SK-N-SH (cell line): ENCODE data around the gene NHS. TPM values are rescaled to one million over a fixed set of nuclear protein-coding genes. Genes with fewer than 3 reads are reported as not detected.

Experiments
- CTCF ChIA-PET: fragments of 300-600, 350-600 bp; formaldehyde crosslinking; extraction: SDS; loops from one replicate; lab custom pipeline; 2021; lab: Yijun Ruan, JAX
- POLR2A ChIA-PET: fragments of 350-600 bp; sonication (Branson Sonifier 250); formaldehyde crosslinking; extraction: SDS; loops from one replicate; lab custom pipeline; 2020; ENCODE audit warnings: antibody characterized with exemption, inconsistent platforms; lab: Yijun Ruan, JAX
- DNase-seq: peaks from one replicate; pipeline ENCODE4 v3.0.0; 2012
- H2AFZ ChIP-seq: fragments of 200-600 bp; sonication (generic); 2 replicates; pipeline ENCODE4 v1.8.1; 2016; ENCODE audit warnings: antibody characterized with exemption, mild to moderate bottlenecking, low read depth
- H3F3A ChIP-seq: fragments of 200-600 bp; sonication (generic); replicated peaks from 2 replicates; pipeline ENCODE3; 2016; ENCODE audit warnings: antibody characterized with exemption, mild to moderate bottlenecking; ENCODE audit not compliant: insufficient read depth
- H3K27ac ChIP-seq, 2 experiments: fragments of 200-500 bp in 1 of 2; fragments of 200-600 bp in 1 of 2; sonication (Bioruptor generic) in 1 of 2; sonication (generic), shearing (Covaris generic) in 1 of 2; 2 replicates each; pipeline versions ENCODE4 v1.5.1 to v1.6.1; 2014 to 2016; ENCODE audit warnings: low read depth in 2 of 2, inconsistent platforms in 1 of 2, low read length in 1 of 2, mild to moderate bottlenecking in 1 of 2, mixed read lengths in 1 of 2
- H3K27me3 ChIP-seq: fragments of 200-600 bp; sonication (generic), shearing (Covaris generic); 2 replicates; pipeline ENCODE4 v1.6.1; 2016; ENCODE audit warnings: mixed run types; ENCODE audit not compliant: insufficient read depth
- H3K36me3 ChIP-seq, 2 experiments: fragments of 200-500 bp in 1 of 2; fragments of 200-600 bp in 1 of 2; sonication (Bioruptor generic) in 1 of 2; sonication (generic) in 1 of 2; replicated peaks in 1 of 2; 2 replicates each; pipeline versions ENCODE3 to v1.5.1; 2014 to 2016; ENCODE audit warnings: low read length in 1 of 2, mild to moderate bottlenecking in 1 of 2; ENCODE audit not compliant: insufficient read depth in 2 of 2, control insufficient read depth in 1 of 2
- H3K4me1 ChIP-seq, 2 experiments: fragments of 200-500 bp in 1 of 2; fragments of 200-600 bp in 1 of 2; sonication (Bioruptor generic) in 1 of 2; sonication (generic), shearing (Covaris generic) in 1 of 2; 2 replicates each; pipeline versions ENCODE4 v1.5.1 to v1.6.1; 2014 to 2016; ENCODE audit warnings: low read depth in 1 of 2, low read length in 1 of 2, mixed run types in 1 of 2; ENCODE audit not compliant: insufficient read depth in 2 of 2, control insufficient read depth in 1 of 2
- H3K4me2 ChIP-seq: fragments of 200-600 bp; sonication (generic), shearing (Covaris generic); 2 replicates; pipeline ENCODE4 v1.6.1; 2017; ENCODE audit warnings: mixed run types
- H3K4me3 ChIP-seq, 2 experiments: fragments of 200-500 bp in 1 of 2; fragments of 200-600 bp in 1 of 2; sonication (Bioruptor generic) in 1 of 2; sonication (generic), shearing (Covaris generic) in 1 of 2; 2 replicates each; pipeline versions ENCODE4 v1.5.1 to v1.8.1; 2014 to 2016; ENCODE audit warnings: low read depth in 2 of 2, inconsistent platforms in 1 of 2, low read length in 1 of 2, mild to moderate bottlenecking in 1 of 2, mixed read lengths in 1 of 2, moderate library complexity in 1 of 2
- H3K79me2 ChIP-seq: fragments of 200-600 bp; sonication (generic); 2 replicates; pipeline ENCODE4 v1.8.1; 2017; ENCODE audit warnings: mild to moderate bottlenecking; ENCODE audit not compliant: insufficient read depth
- H3K9ac ChIP-seq: fragments of 200-600 bp; sonication (generic); 2 replicates; pipeline ENCODE4 v1.6.1; 2017; ENCODE audit warnings: mixed run types
- H3K9me2 ChIP-seq: fragments of 200-600 bp; sonication (generic); 2 replicates; pipeline ENCODE4 v1.6.1; 2017; ENCODE audit warnings: mixed run types
- H3K9me3 ChIP-seq: fragments of 200-600 bp; sonication (generic); 2 replicates; pipeline ENCODE4 v1.6.1; 2017; ENCODE audit warnings: mixed run types, mild to moderate bottlenecking, moderate library complexity
- H4K20me1 ChIP-seq: fragments of 200-600 bp; sonication (generic); 2 replicates; pipeline ENCODE4 v1.6.1; 2017; ENCODE audit warnings: mild to moderate bottlenecking, mixed run types; ENCODE audit not compliant: insufficient read depth
- ELF1 ChIP-seq: IDR thresholded peaks from 2 replicates; pipeline ENCODE4 v1.4.0; 2012
- EZH2phosphoT487 ChIP-seq: fragments of 200-600 bp; sonication (generic); IDR thresholded peaks from 2 replicates; pipeline ENCODE4 v1.6.1; 2017; ENCODE audit warnings: low read depth, mixed run types, mild to moderate bottlenecking, antibody characterized with exemption, moderate library complexity, borderline replicate concordance
- GATA2 ChIP-seq: sonication (generic); formaldehyde crosslinking; IDR thresholded peaks from 2 replicates; pipeline ENCODE4 v1.5.0; 2020; ENCODE audit warnings: mild to moderate bottlenecking, missing genetic modification reagents
- JUND ChIP-seq: IDR thresholded peaks from 2 replicates; pipeline ENCODE4 v1.4.0; 2012
- MAX ChIP-seq: IDR thresholded peaks from 2 replicates; pipeline ENCODE4 v1.4.0; 2012; ENCODE audit warnings: low read depth
- MEF2A ChIP-seq: IDR thresholded peaks from 2 replicates; pipeline ENCODE4 v1.4.0; 2012; ENCODE audit warnings: low read depth, borderline replicate concordance
- NRF1 ChIP-seq: IDR thresholded peaks from 2 replicates; pipeline ENCODE4 v1.6.1; 2012; ENCODE audit warnings: low read depth, mild to moderate bottlenecking, low read length
- PBX3 ChIP-seq: IDR thresholded peaks from 2 replicates; pipeline ENCODE4; 2012
- POLR2AphosphoS5 ChIP-seq: IDR thresholded peaks from 2 replicates; pipeline ENCODE4 v1.6.1; 2012; ENCODE audit warnings: low read depth, low read length
- RAD21 ChIP-seq: IDR thresholded peaks from 2 replicates; pipeline ENCODE4 v1.6.1; 2012; ENCODE audit warnings: mild to moderate bottlenecking, low read length
- REST ChIP-seq: IDR thresholded peaks from 2 replicates; pipeline ENCODE4 v1.6.1; 2012; ENCODE audit warnings: mild to moderate bottlenecking, low read depth, low read length, moderate library complexity
- TAF1 ChIP-seq: IDR thresholded peaks from 2 replicates; pipeline ENCODE4 v1.6.1; 2012; ENCODE audit warnings: low read depth, mild to moderate bottlenecking, low read length, moderate library complexity, borderline replicate concordance
- TEAD4 ChIP-seq: IDR thresholded peaks from 2 replicates; pipeline ENCODE4 v1.4.0; 2012; ENCODE audit warnings: mild to moderate bottlenecking, borderline replicate concordance; ENCODE audit not compliant: insufficient read depth
- USF2 ChIP-seq: fragments of 150-350 bp; IDR thresholded peaks from 2 replicates; pipeline ENCODE4 v1.6.1; 2017; ENCODE audit warnings: antibody characterized with exemption, low read length, low read depth, borderline replicate concordance
- WGBS: methylation state at CpG from one replicate; pipeline ENCODE4 v1.1.6; 2017; ENCODE audit warnings: low lambda C conversion rate; 5-methylcytosine and 5-hydroxymethylcytosine counted together
- polyA plus RNA-seq, 3 experiments: library from polyadenylated mRNA; depleted of rRNA; stranded (reverse); fragments of >200 nt; gene quantifications; 2 replicates each; pipeline ENCODE4 v1.2.3, GENCODE V29; 2012

The NHS gene
- polyA plus RNA-seq, 1 of the 3 experiments (the other 2 are of a cell fraction): 1.0 TPM

- H3K79me2 ChIP-seq: no peaks in the 10 kb centered on the region
- TF ChIP-seq TEAD4 (no peak), MAX (no peak), EZH2phosphoT487 (no peak), RAD21 (no peak), MEF2A (no peak), PBX3 (no peak), USF2 (no peak)
- no peaks in the 10 kb centered on the region for H4K20me1 ChIP-seq
- no peak overlapping the region for H3K27ac ChIP-seq
- no peaks in the 10 kb centered on the region for H3K9me3 ChIP-seq
- no peaks in the 10 kb centered on the region for H3K27me3 ChIP-seq
- ChIA-PET POLR2A (no interaction called here), CTCF (no interaction called here)
- no peak overlapping the region for H3K4me2 ChIP-seq
- H3K4me1 ChIP-seq: no peaks in the 10 kb centered on the region; a peak in 1 of 4 replicates
- H3K4me3 ChIP-seq: no peak overlapping the region
- no peaks in the 10 kb centered on the region for H3K36me3 ChIP-seq
- no peak overlapping the region for H3K9ac ChIP-seq
- no peaks in the 10 kb centered on the region for H3F3A ChIP-seq
- DNase-seq: no peak
- no peaks in the 10 kb centered on the region for H3K9me2 ChIP-seq
- 32% methylated on average over 2 of the region's 2 CpGs for WGBS
- no peak overlapping the region for H2AFZ ChIP-seq
Measured at GRCh38 chrX:17465201-17465600, 90.2 kb downstream of the NHS start.

- no peak overlapping the region for H2AFZ ChIP-seq
- TF ChIP-seq JUND (no peak), POLR2AphosphoS5 (no peak)
- ChIA-PET CTCF (interaction anchor here (1.3 kb wide), 1 partner anchor 16 kb away, joined by 3 read pairs; no protein-coding TSS in a partner anchor), POLR2A (no interaction called here)
- H3K9ac ChIP-seq: no peak overlapping the region
- no peaks in the 10 kb centered on the region for H3K27me3 ChIP-seq
- H3K36me3 ChIP-seq: no peaks in the 10 kb centered on the region
- H3K4me2 ChIP-seq: no peak overlapping the region
- no peaks in the 10 kb centered on the region; a peak in 1 of 4 replicates for H3K4me1 ChIP-seq
- H3K4me3 ChIP-seq: no peak overlapping the region
- H3K9me3 ChIP-seq: no peaks in the 10 kb centered on the region
- no peak for DNase-seq
- no peak overlapping the region for H3K27ac ChIP-seq
- no peaks in the 10 kb centered on the region for H3F3A ChIP-seq
- H4K20me1 ChIP-seq: no peaks in the 10 kb centered on the region
- H3K79me2 ChIP-seq: no peaks in the 10 kb centered on the region
- no peaks in the 10 kb centered on the region for H3K9me2 ChIP-seq
- WGBS: 47% methylated on average over 4 of the region's 4 CpGs
Measured at GRCh38 chrX:17465802-17466201, 90.8 kb downstream of the NHS start.

GRCh38 chrX:17470136-17470535 lies 95.1 kb downstream of the NHS start:
- Histone ChIP-seq H3F3A (peaks cover 9% of the 10 kb centered on the region), H3K79me2 (no peaks in the 10 kb centered on the region), H3K9me2 (no peaks in the 10 kb centered on the region), H3K27ac (no peak overlapping the region), H2AFZ (no peak overlapping the region), H3K4me2 (no peak overlapping the region), H3K27me3 (no peaks in the 10 kb centered on the region), H3K9ac (no peak overlapping the region), H4K20me1 (no peaks in the 10 kb centered on the region), H3K9me3 (no peaks in the 10 kb centered on the region), H3K4me3 (no peak overlapping the region), H3K4me1 (no peaks in the 10 kb centered on the region; a peak in 1 of 4 replicates), H3K36me3 (no peaks in the 10 kb centered on the region)
- no peak for DNase-seq
- ChIA-PET POLR2A (no interaction called here), CTCF (no interaction called here)
- TF ChIP-seq ELF1: no peak
- no peak for TF ChIP-seq REST
- TF ChIP-seq TAF1: no peak
- TF ChIP-seq NRF1: no peak
- TF ChIP-seq GATA2: no peak
- 58% methylated on average over 6 of the region's 6 CpGs for WGBS
